Kidney (tissue), 22 donors: ENCODE measurements around the gene HAPSTR1. TPM values are rescaled to one million over a fixed set of nuclear protein-coding genes. Genes with fewer than 3 reads are reported as not detected.

Experiments
- DNase-seq, 5 donors: peaks; one replicate each; pipeline ENCODE4 v3.0.0-alpha.2; 2013 to 2020
- FAIRE-seq: peaks from 2 replicates; lab custom pipeline; 2012; peaks lifted over from hg19 to GRCh38; lab: Jason Lieb, UNC
- H3K27ac ChIP-seq, 2 donors: one replicate each; pipeline ENCODE4 v1.7.0; 2013; ENCODE audit warnings: low read depth in 2 of 2, low read length in 2 of 2, inconsistent platforms in 1 of 2
- H3K27me3 ChIP-seq: one replicate; pipeline ENCODE4 v1.7.1; 2013; ENCODE audit warnings: low read length, inconsistent platforms; ENCODE audit not compliant: control insufficient read depth, insufficient read depth
- H3K36me3 ChIP-seq, 3 donors: one replicate each; pipeline versions ENCODE4 v1.7.0 to v1.7.1; 2013; ENCODE audit warnings: low read length in 3 of 3, control low read depth in 1 of 3, inconsistent platforms in 1 of 3; ENCODE audit not compliant: insufficient read depth in 3 of 3, control insufficient read depth in 2 of 3
- H3K4me1 ChIP-seq, 3 donors: one replicate each; pipeline versions ENCODE4 v1.7.0 to v1.7.1; 2013; ENCODE audit warnings: low read length in 3 of 3, inconsistent platforms in 1 of 3, low read depth in 1 of 3; ENCODE audit not compliant: control insufficient read depth in 2 of 3, insufficient read depth in 2 of 3
- H3K4me3 ChIP-seq, 3 donors: one replicate each; pipeline versions ENCODE4 v1.7.0 to v1.8.1; 2013; ENCODE audit warnings: low read length in 3 of 3, control low read depth in 1 of 3, inconsistent platforms in 1 of 3
- H3K9ac ChIP-seq, 3 donors: one replicate each; pipeline versions ENCODE4 v1.7.0 to v1.7.1; 2013; ENCODE audit warnings: low read length in 3 of 3, control low read depth in 1 of 3, inconsistent platforms in 1 of 3
- H3K9me3 ChIP-seq, 3 donors: one replicate each; pipeline versions ENCODE4 v1.7.0 to v1.7.1; 2013; ENCODE audit warnings: low read length in 3 of 3, control low read depth in 1 of 3, inconsistent platforms in 1 of 3; ENCODE audit not compliant: control insufficient read depth in 2 of 3, insufficient read depth in 1 of 3
- CTCF ChIP-seq: IDR thresholded peaks from 3 replicates; pipeline ENCODE4 v1.5.1; 2012; ENCODE audit warnings: mild to moderate bottlenecking, moderate library complexity, borderline replicate concordance; ENCODE audit not compliant: insufficient read depth; ENCODE audit errors: extremely low read depth
- intact Hi-C: fragments of 100-400 bp; cut with DNase I; formaldehyde crosslinking; loops from one replicate; pipeline ENCODE4 v1.11.1; 2022
- long read RNA-seq, 10 donors: library from polyadenylated mRNA in 1 of 10; unstranded in 1 of 10; transcript quantifications; one replicate each; pipeline ENCODE4 v2.0.0 and lab custom pipeline, GENCODE V29; 2021 to 2026
- polyA plus RNA-seq: library from polyadenylated mRNA; stranded (reverse); fragments of 350-450 nt; fragmentation: Illumina TruSeq; extraction: RNeasy Lipid Tissue Mini Kit (QIAGEN cat#74804); gene quantifications from one replicate; pipeline ENCODE4 v1.2.3, GENCODE V29; 2014; ENCODE audit warnings: low read depth, low replicate concordance; ENCODE audit not compliant: insufficient read depth
- total RNA-seq: library from RNA; stranded (reverse); fragmentation: NEBNext Ultra II Directional; extraction: Animal tissue kit (Norgen Biotek cat#: 25700); gene quantifications from one replicate; pipeline ENCODE4 v1.2.1, GENCODE V29; 2021
- donor health status: control.
- donor health status: control.
- donor health status: control.
- donor health status: control.
- donor health status: control.
- donor health status: DM: yes; HTN: yes; CAD: no.
- donor health status: Normal renal cell carcinoma (clear cell type).

Gene HAPSTR1, protein sequence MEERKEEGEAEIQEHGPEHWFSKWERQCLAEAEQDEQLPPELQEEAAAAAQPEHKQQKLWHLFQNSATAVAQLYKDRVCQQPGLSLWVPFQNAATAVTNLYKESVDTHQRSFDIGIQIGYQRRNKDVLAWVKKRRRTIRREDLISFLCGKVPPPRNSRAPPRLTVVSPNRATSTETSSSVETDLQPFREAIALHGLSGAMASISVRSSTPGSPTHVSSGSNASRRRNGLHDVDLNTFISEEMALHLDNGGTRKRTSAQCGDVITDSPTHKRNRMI
- total RNA-seq (77.0 TPM), polyA plus RNA-seq (14.7 TPM)
- long read RNA-seq, donor 1, full-length matches to known transcripts: 14 of 14 reads
- long read RNA-seq, donor 1, partial matches to known transcripts: 0 of 14 reads
- long read RNA-seq, donor 1, other reads (novel, unspliced or antisense): 0 of 14 reads
- long read RNA-seq, donor 2, full-length matches to known transcripts: 9 of 39 reads
- long read RNA-seq, donor 2, partial matches to known transcripts: 30 of 39 reads
- long read RNA-seq, donor 2, other reads (novel, unspliced or antisense): 0 of 39 reads
- long read RNA-seq, donor 3, full-length matches to known transcripts: 1 of 49 reads
- long read RNA-seq, donor 3, partial matches to known transcripts: 48 of 49 reads
- long read RNA-seq, donor 3, other reads (novel, unspliced or antisense): 0 of 49 reads
- long read RNA-seq, donor 4, full-length matches to known transcripts: 6 of 6 reads
- long read RNA-seq, donor 4, partial matches to known transcripts: 0 of 6 reads
- long read RNA-seq, donor 4, other reads (novel, unspliced or antisense): 0 of 6 reads
- long read RNA-seq, donor 5: 0 reads
- long read RNA-seq, donor 6, full-length matches to known transcripts: 5 of 110 reads
- long read RNA-seq, donor 6, partial matches to known transcripts: 105 of 110 reads
- long read RNA-seq, donor 6, other reads (novel, unspliced or antisense): 0 of 110 reads
- long read RNA-seq, donor 7, full-length matches to known transcripts: 43 of 50 reads
- long read RNA-seq, donor 7, partial matches to known transcripts: 0 of 50 reads
- long read RNA-seq, donor 7, other reads (novel, unspliced or antisense): 7 of 50 reads
- long read RNA-seq, donor 8, full-length matches to known transcripts: 4 of 4 reads
- long read RNA-seq, donor 8, partial matches to known transcripts: 0 of 4 reads
- long read RNA-seq, donor 8, other reads (novel, unspliced or antisense): 0 of 4 reads
- long read RNA-seq, donor 9, full-length matches to known transcripts: 6 of 6 reads
- long read RNA-seq, donor 9, partial matches to known transcripts: 0 of 6 reads
- long read RNA-seq, donor 9, other reads (novel, unspliced or antisense): 0 of 6 reads
- long read RNA-seq, donor 10, full-length matches to known transcripts: 7 of 7 reads
- long read RNA-seq, donor 10, partial matches to known transcripts: 0 of 7 reads
- long read RNA-seq, donor 10, other reads (novel, unspliced or antisense): 0 of 7 reads

DNA sequence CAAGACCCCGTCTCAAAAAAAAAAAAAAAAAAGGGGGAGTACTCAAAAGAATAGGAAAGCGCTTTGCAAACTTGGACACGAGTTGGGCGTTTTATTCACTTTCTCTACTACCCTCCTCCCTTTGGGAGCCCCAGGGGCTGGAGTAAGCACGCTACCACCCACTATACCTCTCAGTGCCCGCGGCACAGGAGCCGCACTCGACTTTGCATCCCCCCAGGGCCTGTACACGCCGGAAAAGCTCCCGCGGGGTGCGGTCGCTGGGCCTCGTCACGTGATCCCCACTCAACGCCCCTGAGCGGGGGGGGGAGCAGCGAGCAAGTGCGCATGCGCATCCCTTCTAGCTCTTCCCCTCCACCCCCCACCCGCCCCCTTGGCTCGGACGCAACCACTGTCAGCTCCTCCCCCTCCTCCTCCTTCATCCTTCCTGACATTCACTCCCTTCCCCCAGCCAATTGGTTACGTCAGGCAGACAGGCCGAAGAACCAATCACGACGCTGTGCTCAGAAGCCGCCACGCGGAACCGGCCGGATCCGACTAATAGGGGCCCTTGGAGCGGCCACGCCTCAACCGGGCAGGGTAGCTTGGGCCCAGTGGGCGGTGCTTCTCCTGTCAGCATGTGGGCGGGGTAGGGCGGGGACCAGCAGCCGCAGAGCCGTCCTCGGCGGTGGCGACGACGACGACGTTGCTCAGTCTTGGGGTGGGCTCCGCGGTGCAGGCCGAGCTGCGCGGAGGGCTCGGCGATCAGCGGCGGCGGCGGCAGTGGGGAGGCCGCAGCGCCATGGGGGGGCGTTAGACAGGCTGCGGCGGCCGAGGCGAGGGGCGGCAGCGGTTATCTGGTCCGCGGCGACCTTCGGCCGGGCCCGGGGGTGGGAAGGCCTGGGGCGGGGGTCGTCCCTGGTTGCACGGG, at the start of gene HAPSTR1:
Gene HAPSTR1, plus strand, starts transcription at position 685 of the 907 bp plus-strand sequence. CDS start 401 bp downstream, outside the sequence.
- Histone ChIP-seq H3K36me3 (peaks cover 0 to 5% (median 2%) of the 10 kb centered on the region in 3 donors), H3K27ac (peak within 1 kb of the TSS; percentile 97 to 99), H3K27me3 (no peaks in the 10 kb centered on the region), H3K4me1 (peaks cover 0 to 19% (median 12%) of the 10 kb centered on the region in 3 donors), H3K9me3 (no peaks in the 10 kb centered on the region), H3K9ac (peak within 1 kb of the TSS; percentile 74 to 95 (median 86)), H3K4me3 (peak within 1 kb of the TSS; percentile 80 to 88 (median 87))
- TF ChIP-seq CTCF: no peak
- intact Hi-C loops: no loop called here
- peak; percentile 100 for DNase-seq
- FAIRE-seq: peak; percentile 45

DNA sequence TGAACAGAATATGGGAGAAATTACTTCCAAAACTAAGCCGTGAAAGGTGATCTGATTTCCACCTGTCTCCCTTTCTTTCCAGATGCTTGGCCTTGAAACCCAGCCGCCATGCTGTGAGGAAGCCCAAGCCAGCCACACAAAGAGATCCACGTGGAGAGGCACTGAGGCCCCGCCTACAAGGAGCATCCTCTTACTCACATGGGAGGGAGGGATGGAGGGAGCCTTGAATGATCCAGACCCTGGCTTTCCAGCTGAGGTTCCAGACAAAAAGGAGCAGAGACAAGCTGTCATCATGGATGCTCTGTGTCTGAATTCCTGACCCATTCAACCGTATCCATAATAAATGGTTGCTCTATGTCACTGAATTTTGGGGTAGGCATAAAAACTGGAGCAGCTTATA, 48.9 kb upstream of the HAPSTR1 start:
- no peak for FAIRE-seq
- intact Hi-C loops: no loop called here
- no peak overlapping the region for H3K9ac ChIP-seq

More for the DNA sequence above, 48.9 kb upstream of the HAPSTR1 start:
- DNase-seq: no peak
- no peaks in the 10 kb centered on the region for H3K9me3 ChIP-seq
- H3K27me3 ChIP-seq: no peaks in the 10 kb centered on the region
- H3K36me3 ChIP-seq: no peaks in the 10 kb centered on the region
- H3K4me3 ChIP-seq: no peak overlapping the region
- peaks cover 0 to 4% (median 0%) of the 10 kb centered on the region in 3 donors for H3K4me1 ChIP-seq
- TF ChIP-seq CTCF: no peak
- H3K27ac ChIP-seq: no peak overlapping the region
